Osteocyte (in vitro differentiated cells): ENCODE results near the gene NACA. TPM values are rescaled to one million over a fixed set of nuclear protein-coding genes. Genes with fewer than 3 reads are reported as not detected.

Experiments used
- DNase-seq: peaks from one replicate; pipeline ENCODE4 v3.0.0; 2021; ENCODE audit warnings: mixed read lengths; ENCODE audit not compliant: unreplicated experiment; ENCODE audit errors: extremely low spot score
- H3K27ac Mint-ChIP-seq: one replicate; pipeline ENCODE4 v1.8.0; 2021; ENCODE audit warnings: mild to moderate bottlenecking, mixed read lengths; ENCODE audit not compliant: unreplicated experiment
- H3K27me3 Mint-ChIP-seq: one replicate; pipeline ENCODE4 v1.8.0; 2021; ENCODE audit warnings: mixed read lengths; ENCODE audit not compliant: unreplicated experiment
- H3K36me3 Mint-ChIP-seq: one replicate; pipeline ENCODE4 v1.8.0; 2021; ENCODE audit warnings: mixed read lengths; ENCODE audit not compliant: unreplicated experiment
- H3K4me1 Mint-ChIP-seq: one replicate; pipeline ENCODE4 v1.8.0; 2021; ENCODE audit warnings: mixed read lengths; ENCODE audit not compliant: unreplicated experiment
- H3K4me3 Mint-ChIP-seq: one replicate; pipeline ENCODE4 v1.8.0; 2021; ENCODE audit warnings: mild to moderate bottlenecking, moderate library complexity, mixed read lengths; ENCODE audit not compliant: unreplicated experiment
- H3K9me3 Mint-ChIP-seq: one replicate; pipeline ENCODE4 v1.8.0; 2021; ENCODE audit warnings: mixed read lengths; ENCODE audit not compliant: unreplicated experiment
- long read RNA-seq: library from polyadenylated mRNA; unstranded; transcript quantifications from one replicate; pipeline ENCODE4 v2.0.0, GENCODE V29; 2021
- total RNA-seq: library from RNA; stranded (reverse); gene quantifications from 2 replicates; pipeline ENCODE4 v1.2.1, GENCODE V29; 2021
- TF ChIP-seq, protein P1 (sequence below): fragments of 200-600 bp; sonication (generic); IDR thresholded peaks from 2 replicates; pipeline ENCODE4 v1.5.0; 2021; ENCODE audit warnings: antibody characterized with exemption, mild to moderate bottlenecking, moderate library complexity

Gene NACA
- total RNA-seq = 767 and 791 TPM in 2 replicates
- long read RNA-seq, transcript NACA-204 (8 exons, 802 nt) = minor isoform, 22 of 718 reads
- long read RNA-seq, transcript NACA-201 (8 exons, 2,690 nt) = major isoform, 573 of 718 reads
- long read RNA-seq, transcript NACA-202 (8 exons, 1,059 nt) = minor isoform, 77 of 718 reads
- long read RNA-seq, partial matches to known transcripts = 36 of 718 reads
- long read RNA-seq, other reads (novel, unspliced or antisense) = 9 of 718 reads

DNA sequence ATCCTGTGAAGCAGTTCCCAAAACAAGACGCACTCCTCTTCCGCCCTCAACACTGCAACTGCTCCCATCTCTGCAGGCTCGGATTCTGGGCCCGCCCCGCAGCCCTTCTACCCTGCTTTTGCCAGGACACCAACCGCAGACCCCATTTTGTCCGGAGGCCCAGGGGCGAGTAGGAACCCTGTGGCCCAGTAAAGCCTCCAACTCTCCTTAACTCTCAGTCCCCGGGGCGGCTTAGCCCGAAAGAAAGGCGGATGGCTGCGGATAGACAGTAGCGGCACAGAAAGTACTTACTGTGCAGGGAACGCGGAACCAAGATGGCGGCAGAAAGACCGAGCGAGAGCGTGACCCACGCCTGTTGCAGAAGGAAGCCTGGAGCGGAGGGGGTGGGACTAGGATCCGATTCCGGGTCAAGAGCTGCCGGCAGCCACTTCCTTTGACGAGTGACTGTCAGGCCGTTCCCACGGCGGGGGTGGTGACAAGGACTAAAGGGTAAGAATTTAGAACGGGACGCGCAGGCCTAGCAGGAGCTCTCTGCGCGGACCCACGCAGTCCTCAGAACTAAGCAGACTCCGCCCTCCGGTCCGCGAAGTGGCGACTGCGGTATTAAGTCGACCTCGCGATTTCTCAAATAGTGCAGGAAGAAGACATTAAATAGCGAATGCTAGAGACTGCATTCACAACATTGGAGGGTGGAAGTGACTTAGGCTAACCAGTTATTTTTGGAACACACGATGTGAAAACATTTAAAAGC lies at the start of gene NACA:
Gene NACA (minus strand): TSS at position 328 of the 751 bp plus-strand sequence. CDS start 778 bp downstream, outside the sequence.
- DNase-seq = peak; percentile 98
- Mint-ChIP-seq H3K9me3 (no peaks in the 10 kb centered on the region), H3K27ac (peak within 1 kb of the TSS; percentile 99), H3K36me3 (peaks cover 15% of the 10 kb centered on the region), H3K27me3 (no peaks in the 10 kb centered on the region), H3K4me3 (peak within 1 kb of the TSS; percentile 98), H3K4me1 (peaks cover 46% of the 10 kb centered on the region)
- TF ChIP-seq, protein P1, sequence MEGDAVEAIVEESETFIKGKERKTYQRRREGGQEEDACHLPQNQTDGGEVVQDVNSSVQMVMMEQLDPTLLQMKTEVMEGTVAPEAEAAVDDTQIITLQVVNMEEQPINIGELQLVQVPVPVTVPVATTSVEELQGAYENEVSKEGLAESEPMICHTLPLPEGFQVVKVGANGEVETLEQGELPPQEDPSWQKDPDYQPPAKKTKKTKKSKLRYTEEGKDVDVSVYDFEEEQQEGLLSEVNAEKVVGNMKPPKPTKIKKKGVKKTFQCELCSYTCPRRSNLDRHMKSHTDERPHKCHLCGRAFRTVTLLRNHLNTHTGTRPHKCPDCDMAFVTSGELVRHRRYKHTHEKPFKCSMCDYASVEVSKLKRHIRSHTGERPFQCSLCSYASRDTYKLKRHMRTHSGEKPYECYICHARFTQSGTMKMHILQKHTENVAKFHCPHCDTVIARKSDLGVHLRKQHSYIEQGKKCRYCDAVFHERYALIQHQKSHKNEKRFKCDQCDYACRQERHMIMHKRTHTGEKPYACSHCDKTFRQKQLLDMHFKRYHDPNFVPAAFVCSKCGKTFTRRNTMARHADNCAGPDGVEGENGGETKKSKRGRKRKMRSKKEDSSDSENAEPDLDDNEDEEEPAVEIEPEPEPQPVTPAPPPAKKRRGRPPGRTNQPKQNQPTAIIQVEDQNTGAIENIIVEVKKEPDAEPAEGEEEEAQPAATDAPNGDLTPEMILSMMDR = no peak

DNA sequence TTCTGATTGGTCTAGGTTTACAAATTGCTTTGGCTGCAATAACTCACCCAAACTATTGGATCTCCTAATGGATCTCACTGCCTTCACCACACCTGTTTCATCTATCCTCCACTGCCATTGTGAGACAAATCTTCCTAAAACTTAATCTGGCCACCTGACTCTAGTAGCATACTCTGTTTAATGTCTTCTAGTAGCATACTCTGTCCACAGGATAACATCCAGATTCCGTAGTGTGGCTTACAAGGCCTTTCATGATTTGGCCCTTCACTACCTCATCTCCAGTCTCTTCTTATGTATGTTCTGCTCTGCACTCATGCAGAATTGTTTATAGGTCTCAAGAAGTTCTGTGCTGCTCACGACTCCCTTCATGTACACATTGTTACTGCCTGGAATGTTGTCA lies 48.0 kb upstream of the NACA start:
- no peaks in the 10 kb centered on the region for H3K4me1 Mint-ChIP-seq
- no peak for DNase-seq
- H3K9me3 Mint-ChIP-seq = peaks cover 6% of the 10 kb centered on the region
- peaks cover 2% of the 10 kb centered on the region for H3K27me3 Mint-ChIP-seq
- TF ChIP-seq, protein P1 = no peak
- H3K36me3 Mint-ChIP-seq = no peaks in the 10 kb centered on the region
- H3K4me3 Mint-ChIP-seq = no peak overlapping the region
- H3K27ac Mint-ChIP-seq = no peak overlapping the region

DNA sequence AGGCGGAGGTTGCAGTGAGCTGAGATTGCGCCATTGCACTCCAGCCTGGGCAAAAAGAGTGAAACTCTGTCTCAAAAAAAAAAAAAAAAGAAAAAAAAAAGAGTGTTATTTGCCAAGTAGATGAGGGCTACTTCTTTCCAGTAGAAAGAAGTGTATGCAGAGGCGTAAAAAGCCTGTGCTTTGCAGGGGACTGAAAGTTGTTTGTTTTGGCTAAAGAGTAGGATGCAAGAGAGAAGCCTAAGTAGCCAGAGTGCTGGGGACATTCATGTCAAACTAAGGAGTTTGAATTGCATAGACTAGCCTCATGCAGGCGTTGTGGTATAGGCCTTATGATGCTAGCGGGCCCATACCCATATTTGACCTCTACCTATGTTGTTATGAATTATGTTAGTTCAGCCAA lies 47.5 kb upstream of the NACA start:
- Mint-ChIP-seq H3K36me3 (no peaks in the 10 kb centered on the region), H3K27ac (no peak overlapping the region), H3K4me1 (no peaks in the 10 kb centered on the region), H3K9me3 (peaks cover 6% of the 10 kb centered on the region), H3K4me3 (no peak overlapping the region), H3K27me3 (peaks cover 2% of the 10 kb centered on the region)
- no peak for DNase-seq
- TF ChIP-seq, protein P1 = no peak

DNA sequence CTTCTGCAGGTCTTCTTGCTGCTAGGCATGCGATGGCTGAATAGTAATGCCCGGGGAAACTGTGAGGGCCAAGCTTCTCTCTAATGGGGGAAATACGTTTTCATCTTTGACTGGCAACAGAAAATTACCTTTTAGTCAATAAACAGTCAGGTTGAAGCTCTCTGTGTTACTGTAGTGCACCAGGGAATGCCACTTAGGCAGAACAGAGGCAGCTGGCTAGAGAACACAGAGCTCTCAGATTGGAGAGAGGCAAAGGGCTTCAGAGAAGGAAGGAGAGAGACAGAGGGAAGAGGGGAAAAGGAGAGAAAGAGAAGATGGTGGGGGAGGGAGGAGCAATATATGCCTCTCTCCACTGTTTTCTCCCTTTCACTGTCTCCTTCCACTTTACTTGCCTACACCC lies 44.8 kb upstream of the NACA start:
- no peaks in the 10 kb centered on the region for H3K9me3 Mint-ChIP-seq
- H3K27me3 Mint-ChIP-seq = peaks cover 2% of the 10 kb centered on the region
- TF ChIP-seq, protein P1 = no peak
- no peak overlapping the region for H3K27ac Mint-ChIP-seq
- no peaks in the 10 kb centered on the region for H3K36me3 Mint-ChIP-seq
- no peaks in the 10 kb centered on the region for H3K4me1 Mint-ChIP-seq
- no peak overlapping the region for H3K4me3 Mint-ChIP-seq
- DNase-seq = no peak

DNA sequence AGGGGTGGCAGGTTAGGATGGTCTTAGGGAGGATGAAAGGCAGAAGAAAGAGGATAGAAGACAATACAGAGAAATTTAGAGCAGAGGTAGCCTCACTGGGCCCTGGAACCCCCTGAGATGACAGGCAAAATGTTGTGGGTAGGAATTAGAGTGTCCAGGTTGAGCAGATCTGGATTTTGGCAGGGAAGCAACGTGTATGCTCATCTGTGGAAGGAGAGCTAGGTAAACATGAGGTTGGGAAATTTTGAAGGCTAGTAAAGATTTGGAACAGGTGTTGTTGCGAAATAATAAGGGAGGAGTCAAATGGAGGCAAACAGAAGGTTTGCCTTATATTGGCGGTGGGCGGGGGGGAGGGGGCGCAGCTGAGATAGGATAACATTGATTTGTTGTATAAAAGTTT lies 43.3 kb upstream of the NACA start:
- DNase-seq = no peak
- no peaks in the 10 kb centered on the region for H3K36me3 Mint-ChIP-seq
- H3K4me3 Mint-ChIP-seq = no peak overlapping the region
- TF ChIP-seq, protein P1 = no peak
- H3K4me1 Mint-ChIP-seq = no peaks in the 10 kb centered on the region
- H3K27ac Mint-ChIP-seq = no peak overlapping the region
- peaks cover 2% of the 10 kb centered on the region for H3K27me3 Mint-ChIP-seq
- no peaks in the 10 kb centered on the region for H3K9me3 Mint-ChIP-seq
